IMR-90 (cell line): Measurements from ENCODE around the gene PTPRN2. TPM values are rescaled to one million over a fixed set of nuclear protein-coding genes. Genes with fewer than 3 reads are reported as not detected.

Experiments used
- ATAC-seq: fragments of 200-7000 bp; cut with Tn5 transposase; 2 replicates; pipeline ENCODE4 v1.9.1; 2020; ENCODE audit warnings: low read depth, mild to moderate bottlenecking, moderate library complexity
- BruUV-seq: library from RNA; stranded (reverse); fragments of 400-500 nt; replicated peaks from 2 replicates; lab custom pipeline; 2021; lab: Mats Ljungman, UMichigan
- CTCF ChIA-PET: fragments of 300-600 bp; formaldehyde crosslinking; extraction: SDS; loops from one replicate; lab custom pipeline; 2021; ENCODE audit warnings: antibody characterized with exemption; lab: Yijun Ruan, JAX
- POLR2A ChIA-PET: fragments of 300-600 bp; sonication (Branson Sonifier 250); formaldehyde crosslinking; loops from one replicate; lab custom pipeline; 2022; ENCODE audit warnings: antibody characterized with exemption; ENCODE audit not compliant: unreplicated experiment; lab: Charles Lee
- DNase-seq: peaks from one replicate; pipeline ENCODE4 v3.0.0; 2013
- H2AFZ ChIP-seq: replicated peaks from 2 replicates; pipeline ENCODE3; 2013; ENCODE audit warnings: low read length, mild to moderate bottlenecking; ENCODE audit not compliant: poor library complexity
- H2AK5ac ChIP-seq: 2 replicates; pipeline ENCODE4 v1.6.1; 2013; ENCODE audit warnings: low read depth, low read length, inconsistent platforms
- H2AK9ac ChIP-seq: replicated peaks from 2 replicates; pipeline ENCODE3; 2013; ENCODE audit warnings: mild to moderate bottlenecking, low read depth, low read length, moderate library complexity; ENCODE audit not compliant: poor library complexity
- H2BK120ac ChIP-seq: 2 replicates; pipeline ENCODE4 v1.6.1; 2013; ENCODE audit warnings: low read depth, low read length, inconsistent platforms
- H2BK15ac ChIP-seq: 3 replicates; pipeline ENCODE4 v1.6.1; 2013; ENCODE audit warnings: low read depth, low read length, inconsistent platforms
- H2BK20ac ChIP-seq: 2 replicates; pipeline ENCODE4 v1.6.1; 2013; ENCODE audit warnings: low read depth, mild to moderate bottlenecking, inconsistent platforms, low read length, moderate library complexity
- H2BK5ac ChIP-seq: 2 replicates; pipeline ENCODE4 v1.6.1; 2013; ENCODE audit warnings: mild to moderate bottlenecking, low read depth, low read length, inconsistent platforms; ENCODE audit not compliant: poor library complexity, severe bottlenecking
- H3K14ac ChIP-seq: replicated peaks from 2 replicates; pipeline ENCODE4 v1.6.1; 2013; ENCODE audit warnings: low read depth, low read length, inconsistent platforms
- H3K18ac ChIP-seq: 2 replicates; pipeline ENCODE4 v1.6.1; 2013; ENCODE audit warnings: low read depth, low read length, control low read depth
- H3K23ac ChIP-seq: 2 replicates; pipeline ENCODE4 v1.6.1; 2013; ENCODE audit warnings: low read depth, low read length, inconsistent platforms
- H3K27ac ChIP-seq: 2 replicates; pipeline ENCODE4 v1.5.1; 2013; ENCODE audit warnings: mild to moderate bottlenecking, control low read depth, low read length; ENCODE audit not compliant: insufficient read depth
- H3K27me3 ChIP-seq: 2 replicates; pipeline ENCODE4 v1.6.1; 2013; ENCODE audit warnings: low read length; ENCODE audit not compliant: control insufficient read depth, insufficient read depth
- H3K36me3 ChIP-seq: 2 replicates; pipeline ENCODE4 v1.6.1; 2013; ENCODE audit warnings: low read length, mixed read lengths; ENCODE audit not compliant: control insufficient read depth, insufficient read depth
- H3K4ac ChIP-seq: 2 replicates; pipeline ENCODE4 v1.6.1; 2013; ENCODE audit warnings: low read depth, low read length, inconsistent platforms
- H3K4me1 ChIP-seq: 2 replicates; pipeline ENCODE4 v1.6.1; 2013; ENCODE audit warnings: low read length, mixed read lengths; ENCODE audit not compliant: control insufficient read depth, insufficient read depth
- H3K4me2 ChIP-seq: 2 replicates; pipeline ENCODE4 v1.6.1; 2013; ENCODE audit warnings: low read depth, mild to moderate bottlenecking, control low read depth, low read length, moderate library complexity
- H3K4me3 ChIP-seq: 2 replicates; pipeline ENCODE4 v1.5.1; 2013; ENCODE audit warnings: low read depth, mild to moderate bottlenecking, control low read depth, low read length, moderate library complexity; ENCODE audit not compliant: insufficient read depth
- H3K56ac ChIP-seq: 2 replicates; pipeline ENCODE4 v1.6.1; 2013; ENCODE audit warnings: low read length, inconsistent platforms; ENCODE audit not compliant: insufficient read depth; ENCODE audit errors: extremely low read depth
- H3K79me1 ChIP-seq, 2 experiments: 2 replicates each; pipeline ENCODE4 v1.6.1; 2013; ENCODE audit warnings: low read length in 2 of 2, inconsistent platforms in 1 of 2, low read depth in 1 of 2
- H3K9ac ChIP-seq: 2 replicates; pipeline ENCODE4 v1.6.1; 2013; ENCODE audit warnings: low read depth, low read length, control low read depth
- H3K9me1 ChIP-seq: 2 replicates; pipeline ENCODE4 v1.6.1; 2013; ENCODE audit warnings: low read length, inconsistent platforms; ENCODE audit not compliant: insufficient read depth
- H3K9me3 ChIP-seq: 2 replicates; pipeline ENCODE4 v1.6.1; 2013; ENCODE audit warnings: low read length; ENCODE audit not compliant: control insufficient read depth, insufficient read depth
- H4K20me1 ChIP-seq: 2 replicates; pipeline ENCODE4 v1.6.1; 2013; ENCODE audit warnings: low read length, inconsistent platforms; ENCODE audit not compliant: insufficient read depth
- H4K5ac ChIP-seq: 2 replicates; pipeline ENCODE4 v1.6.1; 2013; ENCODE audit warnings: mild to moderate bottlenecking, low read depth, low read length, control low read depth
- H4K8ac ChIP-seq, 2 experiments: 2 replicates each; pipeline ENCODE4 v1.6.1; 2013; ENCODE audit warnings: low read depth in 2 of 2, low read length in 2 of 2, control low read depth in 1 of 2, inconsistent platforms in 1 of 2
- H4K91ac ChIP-seq: 2 replicates; pipeline ENCODE4 v1.6.1; 2013; ENCODE audit warnings: low read depth, low read length, inconsistent platforms; ENCODE audit not compliant: insufficient read depth
- CEBPB ChIP-seq: IDR thresholded peaks from 2 replicates; pipeline ENCODE4 v1.6.1; 2012; ENCODE audit warnings: low read depth, low read length, improper control_type of control experiment
- CHD1 ChIP-seq: IDR thresholded peaks from 2 replicates; pipeline ENCODE4 v1.6.1; 2012; ENCODE audit warnings: low read depth, low read length, improper control_type of control experiment
- ELK1 ChIP-seq: fragments of 150-350 bp; IDR thresholded peaks from 2 replicates; pipeline ENCODE4 v1.6.1; 2016; ENCODE audit warnings: low read depth, mild to moderate bottlenecking, low read length, moderate library complexity, borderline replicate concordance
- FOS ChIP-seq: fragments of 150-350 bp; IDR thresholded peaks from 2 replicates; pipeline ENCODE4 v1.6.1; 2016; ENCODE audit warnings: low read depth, low read length
- MAFK ChIP-seq: IDR thresholded peaks from 2 replicates; pipeline ENCODE4 v1.6.1; 2012; ENCODE audit warnings: low read depth, low read length, improper control_type of control experiment
- MAZ ChIP-seq: IDR thresholded peaks from 2 replicates; pipeline ENCODE4 v1.6.1; 2012; ENCODE audit warnings: low read depth, mild to moderate bottlenecking, low read length, improper control_type of control experiment, moderate library complexity, borderline replicate concordance
- MXI1 ChIP-seq: IDR thresholded peaks from 2 replicates; pipeline ENCODE4 v1.6.1; 2012; ENCODE audit warnings: low read depth, mild to moderate bottlenecking, low read length, moderate library complexity, borderline replicate concordance
- NFE2L2 ChIP-seq: fragments of 150-350 bp; IDR thresholded peaks from 2 replicates; pipeline ENCODE4 v1.6.1; 2016; ENCODE audit warnings: low read depth, mild to moderate bottlenecking, low read length
- POLR2A ChIP-seq: IDR thresholded peaks from 2 replicates; pipeline ENCODE4 v1.6.1; 2012; ENCODE audit warnings: mild to moderate bottlenecking, low read depth, low read length
- RAD21 ChIP-seq: IDR thresholded peaks from 2 replicates; pipeline ENCODE4 v1.6.1; 2012; ENCODE audit warnings: low read length, improper control_type of control experiment
- RCOR1 ChIP-seq: IDR thresholded peaks from 2 replicates; pipeline ENCODE4 v1.6.1; 2012; ENCODE audit warnings: mild to moderate bottlenecking, low read length, improper control_type of control experiment; ENCODE audit not compliant: insufficient replicate concordance
- RFX5 ChIP-seq: IDR thresholded peaks from 2 replicates; pipeline ENCODE4 v1.8.0; 2012; ENCODE audit warnings: low read depth, mild to moderate bottlenecking, low read length, moderate library complexity
- SMC3 ChIP-seq: fragments of 150-350 bp; IDR thresholded peaks from 2 replicates; pipeline ENCODE4 v1.6.1; 2016; ENCODE audit warnings: low read depth, mild to moderate bottlenecking, antibody characterized with exemption, low read length, moderate library complexity
- USF2 ChIP-seq: fragments of 150-350 bp; IDR thresholded peaks from 2 replicates; pipeline ENCODE4 v1.6.1; 2017; ENCODE audit warnings: mild to moderate bottlenecking, antibody characterized with exemption, low read length, low read depth
- WGBS, 2 experiments: methylation state at CpG; one replicate each; pipeline versions ENCODE4 v1.1.5 to v1.1.7; 2013; ENCODE audit warnings: missing lambda C conversion rate in 2 of 2; ENCODE audit not compliant: insufficient read length in 1 of 2; ENCODE audit errors: extremely low coverage in 2 of 2; 5-methylcytosine and 5-hydroxymethylcytosine counted together
- dilution Hi-C: fragments of 300-500 bp; cut with HindIII; formaldehyde crosslinking; loops from one replicate; pipeline ENCODE4 v1.14.3; 2018; ENCODE audit warnings: low sequenced_read_pairs; ENCODE audit not compliant: unreplicated experiment
- in situ Hi-C: fragments of 300-500 bp; cut with MboI; formaldehyde crosslinking; loops from 3 replicates; pipeline ENCODE4 v1.14.3; 2019; ENCODE audit warnings: low sequenced_read_pairs, inconsistent platforms, mixed read lengths
- intact Hi-C: fragments of 100-400 bp; cut with micrococcal nuclease; formaldehyde crosslinking; loops from 2 replicates; pipeline ENCODE4 v1.10.0; 2022
- polyA plus RNA-seq, 3 experiments: library from polyadenylated mRNA; depleted of rRNA; stranded (reverse); fragments of >200 nt; gene quantifications; 2 replicates each; pipeline ENCODE4 v1.2.3, GENCODE V29; 2012; ENCODE audit warnings: low replicate concordance in 1 of 3
- total RNA-seq: library from RNA; depleted of rRNA; stranded (reverse); fragments of >200 nt; gene quantifications from 2 replicates; pipeline ENCODE4 v1.2.3, GENCODE V29; 2012
- TF ChIP-seq, protein P1 (sequence below): conservative IDR thresholded peaks from 2 replicates; pipeline ENCODE4 v1.5.1; 2012; ENCODE audit warnings: mild to moderate bottlenecking, low read depth, low read length, improper control_type of control experiment

PTPRN2 gene
- total and polyA plus RNA-seq, 2 of the 4 experiments (the other 2 are of a cell fraction) = 0.03 TPM; not detected in 1

DNA sequence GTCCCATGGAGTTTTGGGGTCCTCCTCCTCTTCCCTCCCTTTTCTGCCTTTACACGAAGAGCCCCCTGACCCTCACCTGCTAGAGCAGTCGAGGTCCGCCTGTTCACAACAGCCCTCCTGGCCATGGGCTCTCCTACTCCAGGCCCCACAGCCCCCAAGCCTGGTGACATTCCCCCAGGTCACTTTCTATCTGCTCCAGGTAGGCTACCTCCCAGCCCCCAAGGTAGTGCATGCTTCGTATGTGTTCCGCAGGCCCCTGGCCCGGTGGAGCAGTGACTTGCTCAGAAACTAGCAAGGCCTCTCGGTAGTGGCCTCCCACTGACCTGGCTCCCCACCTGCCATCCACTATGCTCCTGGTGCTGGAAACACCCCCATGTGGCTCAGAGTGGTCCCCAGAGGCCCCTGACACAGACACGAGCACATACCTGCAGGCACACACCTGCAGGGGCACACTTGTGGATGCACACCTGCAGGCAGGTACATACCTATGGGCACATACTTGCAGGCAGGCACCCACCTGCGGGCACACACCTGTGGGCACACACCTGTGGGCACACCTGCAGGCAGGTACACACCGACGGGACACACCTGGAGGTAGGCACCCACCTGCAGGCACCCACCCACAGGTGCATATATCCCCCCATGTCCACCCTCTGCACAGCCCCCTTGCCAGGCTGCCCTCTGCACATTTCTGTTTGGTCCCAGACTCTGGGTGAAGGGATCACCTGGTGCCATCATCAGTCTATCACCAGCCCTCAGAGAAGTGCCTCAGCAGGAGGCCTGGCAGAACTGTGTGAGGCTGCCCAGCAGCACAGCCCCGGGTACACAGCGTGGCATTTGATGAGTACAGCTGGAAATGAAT lies 322.5 kb downstream of the PTPRN2 start:
- no peak overlapping the region for H2AK9ac ChIP-seq
- H4K5ac ChIP-seq = no peak overlapping the region
- no peak overlapping the region for H3K56ac ChIP-seq
- no peaks in the 10 kb centered on the region for H3K79me1 ChIP-seq
- H3K4ac ChIP-seq = no peak overlapping the region
- H3K36me3 ChIP-seq = no peaks in the 10 kb centered on the region
- H3K27ac ChIP-seq = no peak overlapping the region
- intact Hi-C loops (no loop called here), dilution Hi-C loops (no loop called here), in situ Hi-C loops (no loop called here)
- WGBS, 2 experiments = 71% methylated on average over 9 of the region's 13 CpGs; no CpG with 5 or more reads in 1 of the 2 experiments
- H2BK20ac ChIP-seq = no peak overlapping the region
- ATAC-seq (no peak), DNase-seq (no peak)
- no peaks in the 10 kb centered on the region for H3K9me1 ChIP-seq
- no peak overlapping the region for H2AFZ ChIP-seq
- ChIA-PET POLR2A (no interaction called here), CTCF (no interaction called here)
- H3K4me1 ChIP-seq = no peaks in the 10 kb centered on the region
- no TSS peak for BruUV-seq
- H3K18ac ChIP-seq = no peak overlapping the region
- no peak overlapping the region for H3K9ac ChIP-seq
- H3K4me3 ChIP-seq = no peak overlapping the region
- H2AK5ac ChIP-seq = no peak overlapping the region
- H2BK120ac ChIP-seq = no peak overlapping the region
- no peaks in the 10 kb centered on the region for H3K27me3 ChIP-seq
- H3K23ac ChIP-seq = no peak overlapping the region
- no peak overlapping the region for H4K8ac ChIP-seq
- H2BK5ac ChIP-seq = no peak overlapping the region
- H3K4me2 ChIP-seq = no peak overlapping the region
- no peak overlapping the region for H2BK15ac ChIP-seq
- no peak overlapping the region for H3K14ac ChIP-seq
- peaks cover 73% of the 10 kb centered on the region for H3K9me3 ChIP-seq
- no peaks in the 10 kb centered on the region for H4K20me1 ChIP-seq
- no peak overlapping the region for H4K91ac ChIP-seq
- TF ChIP-seq RFX5 = no peak
- no peak for TF ChIP-seq MAFK
- TF ChIP-seq MXI1 = no peak
- no peak for TF ChIP-seq NFE2L2
- TF ChIP-seq CHD1 = no peak
- no peak for TF ChIP-seq MAZ
- no peak for TF ChIP-seq CEBPB
- no peak for TF ChIP-seq RCOR1
- no peak for TF ChIP-seq RAD21
- TF ChIP-seq, protein P1, sequence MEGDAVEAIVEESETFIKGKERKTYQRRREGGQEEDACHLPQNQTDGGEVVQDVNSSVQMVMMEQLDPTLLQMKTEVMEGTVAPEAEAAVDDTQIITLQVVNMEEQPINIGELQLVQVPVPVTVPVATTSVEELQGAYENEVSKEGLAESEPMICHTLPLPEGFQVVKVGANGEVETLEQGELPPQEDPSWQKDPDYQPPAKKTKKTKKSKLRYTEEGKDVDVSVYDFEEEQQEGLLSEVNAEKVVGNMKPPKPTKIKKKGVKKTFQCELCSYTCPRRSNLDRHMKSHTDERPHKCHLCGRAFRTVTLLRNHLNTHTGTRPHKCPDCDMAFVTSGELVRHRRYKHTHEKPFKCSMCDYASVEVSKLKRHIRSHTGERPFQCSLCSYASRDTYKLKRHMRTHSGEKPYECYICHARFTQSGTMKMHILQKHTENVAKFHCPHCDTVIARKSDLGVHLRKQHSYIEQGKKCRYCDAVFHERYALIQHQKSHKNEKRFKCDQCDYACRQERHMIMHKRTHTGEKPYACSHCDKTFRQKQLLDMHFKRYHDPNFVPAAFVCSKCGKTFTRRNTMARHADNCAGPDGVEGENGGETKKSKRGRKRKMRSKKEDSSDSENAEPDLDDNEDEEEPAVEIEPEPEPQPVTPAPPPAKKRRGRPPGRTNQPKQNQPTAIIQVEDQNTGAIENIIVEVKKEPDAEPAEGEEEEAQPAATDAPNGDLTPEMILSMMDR = no peak
- no peak for TF ChIP-seq ELK1
- TF ChIP-seq POLR2A = no peak
- TF ChIP-seq FOS = no peak
- no peak for TF ChIP-seq SMC3
- no peak for TF ChIP-seq USF2
